ENCODE data around the gene ZNF211. TPM values are rescaled to one million over a fixed set of nuclear protein-coding genes. Genes with fewer than 3 reads are reported as not detected.
A peak's percentile ranks its signal among the peaks of the same experiment; 100 is the strongest.

ZNF211 gene
- 17.3 TPM for polyA plus RNA-seq (ENCODE audit: insufficient read length)

DNA sequence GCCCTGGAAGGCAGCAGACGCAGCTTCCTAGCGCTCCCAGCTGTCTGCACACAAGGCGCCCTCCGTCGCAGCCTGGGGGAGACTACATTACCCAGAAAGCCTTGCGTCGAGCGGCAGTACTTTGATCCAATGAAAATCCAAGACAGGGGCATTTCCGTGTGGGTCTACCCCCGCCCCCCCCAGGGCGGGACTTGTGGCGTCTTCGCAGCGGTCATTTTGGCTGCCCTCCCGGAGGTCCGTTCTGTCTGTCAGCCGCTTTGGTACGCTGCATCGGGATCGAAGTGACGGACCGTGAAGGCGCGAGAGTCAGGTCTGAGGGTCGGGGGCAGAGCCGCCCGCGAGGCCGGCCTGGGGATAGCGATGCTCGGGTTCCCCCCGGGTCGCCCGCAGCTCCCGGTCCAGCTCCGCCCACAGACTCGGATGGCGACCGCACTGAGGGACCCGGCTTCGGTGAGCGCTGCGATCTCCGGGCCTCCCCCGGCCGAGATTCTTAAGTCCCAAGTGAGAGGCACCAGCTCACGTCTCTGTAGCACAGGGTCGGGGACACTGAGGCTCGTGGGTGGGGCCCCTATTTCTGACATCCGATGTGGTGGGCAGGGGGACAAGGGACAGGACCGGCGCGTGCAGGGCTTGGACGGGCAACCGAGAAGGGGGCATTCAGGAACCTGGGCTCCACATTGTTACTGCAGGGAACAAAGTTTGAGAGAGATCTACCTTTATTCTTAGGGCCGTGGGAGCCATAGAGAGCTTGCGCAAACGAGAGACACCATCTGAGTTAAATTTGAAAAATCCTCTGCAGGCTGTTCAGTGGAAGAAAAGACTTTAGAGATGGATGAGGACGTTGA is at the start of gene ZNF211:
ZNF211 (plus strand) TSS at position 182 of the 845 bp plus-strand sequence; CDS start at position 361, 179 bp downstream.
- peak; percentile 93 for DNase-seq (ENCODE audit: low read depth)

DNA sequence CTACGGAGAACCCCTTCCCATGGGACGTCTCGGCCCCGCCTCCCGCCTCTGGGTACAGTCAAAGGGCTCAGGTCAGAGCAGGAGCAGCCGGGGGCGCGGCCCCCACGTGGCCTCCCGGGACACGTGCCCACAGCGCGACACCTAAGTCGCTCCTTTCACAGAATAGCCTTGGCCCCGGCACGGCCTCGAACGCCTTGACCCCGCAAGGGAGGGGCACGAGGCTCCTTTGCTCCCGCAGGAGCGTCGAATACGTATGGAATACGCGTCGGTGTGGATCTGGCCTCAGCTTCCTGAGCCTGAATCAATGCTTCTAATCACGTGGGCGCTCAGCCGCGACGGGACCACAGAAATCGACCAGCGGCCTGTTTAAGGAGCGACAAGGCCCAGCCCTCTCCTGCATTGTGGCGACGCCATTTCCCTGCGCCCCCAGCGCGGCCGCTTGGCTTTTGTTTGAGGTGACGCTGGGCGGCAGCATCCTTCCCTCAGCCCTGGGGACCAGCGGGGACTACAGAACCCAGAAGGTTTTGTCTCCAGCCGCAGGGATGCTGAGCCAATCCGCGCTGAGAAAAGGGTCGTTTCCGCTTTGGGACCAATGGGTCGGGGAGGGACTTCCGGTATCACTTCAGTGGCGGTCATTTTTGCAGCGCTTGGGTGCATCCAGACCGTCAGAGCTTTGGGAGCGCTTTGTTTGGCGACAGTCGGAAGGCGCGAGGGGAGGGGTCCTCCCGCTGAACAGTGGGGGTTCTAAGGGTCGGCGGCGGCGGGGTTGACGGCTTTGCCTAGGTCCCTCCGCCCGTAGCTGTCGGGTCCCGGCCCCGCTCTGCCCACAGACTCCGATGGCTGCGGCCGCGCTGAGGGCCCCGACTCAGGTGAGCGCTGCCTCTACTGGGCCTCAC is 49.2 kb upstream of the ZNF211 start, which contains the start of gene ZIK1:
ZIK1 (plus strand) TSS at position 625 of the 896 bp plus-strand sequence; CDS start at position 837, 212 bp downstream.
- peak; percentile 88 for DNase-seq (ENCODE audit: low read depth)

DNA sequence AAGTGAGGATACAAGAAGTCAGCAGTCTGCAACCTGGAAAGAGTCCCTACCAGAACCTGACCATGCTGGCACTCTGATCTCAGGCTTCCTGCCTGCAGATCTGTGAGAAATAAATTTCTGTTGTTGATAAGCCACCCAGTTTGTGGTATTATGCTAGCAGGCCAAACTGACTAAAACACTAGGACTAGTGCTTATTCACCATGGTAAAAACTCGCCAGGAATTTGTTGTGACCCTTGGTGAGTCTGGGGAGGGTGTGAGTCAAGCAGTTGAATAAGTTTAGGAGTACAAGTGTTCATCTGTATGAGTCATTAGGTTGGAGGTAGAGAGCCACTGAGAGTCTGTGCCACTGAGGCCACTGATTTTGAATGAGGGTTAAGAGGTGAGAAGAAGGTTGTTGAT is 45.4 kb upstream of the ZNF211 start:
- DNase-seq (ENCODE audit: low read depth), result no peak

- no peak for DNase-seq (ENCODE audit: low read depth)
Measured at GRCh38 chr19:57599377-57599760, 33.6 kb upstream of the ZNF211 start.

- peak; percentile 93 for DNase-seq (ENCODE audit: low read depth)
Measured at GRCh38 chr19:57599761-57600383, 33.1 kb upstream of the ZNF211 start, which contains the start of gene ZNF530. Gene ZNF530, plus strand, starts transcription at chr19:57599885. Its CDS starts 4,461 bp downstream, at chr19:57604346.

DNA sequence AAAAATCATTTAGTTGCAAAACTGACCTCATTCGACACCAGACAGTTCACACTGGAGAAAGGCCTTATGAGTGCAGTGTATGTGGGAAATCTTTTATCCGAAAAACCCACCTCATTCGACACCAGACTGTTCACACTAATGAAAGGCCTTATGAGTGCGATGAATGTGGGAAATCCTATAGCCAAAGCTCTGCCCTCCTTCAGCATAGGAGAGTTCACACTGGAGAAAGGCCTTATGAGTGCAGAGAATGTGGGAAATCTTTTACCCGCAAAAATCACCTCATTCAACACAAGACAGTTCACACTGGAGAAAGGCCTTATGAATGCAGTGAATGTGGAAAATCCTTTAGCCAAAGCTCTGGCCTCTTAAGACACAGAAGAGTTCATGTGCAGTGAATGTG is 26.0 kb upstream of the ZNF211 start:
- no peak for DNase-seq (ENCODE audit: low read depth)

- no peak for DNase-seq (ENCODE audit: low read depth)
Measured at GRCh38 chr19:57611113-57611512, 21.9 kb upstream of the ZNF211 start.

GRCh38 chr19:57613941-57614743 is 18.8 kb upstream of the ZNF211 start, which contains the start of gene ZNF134:
Gene ZNF134, plus strand, starts transcription at chr19:57614242. Its CDS starts 5,227 bp downstream, at chr19:57619469.
- peak; percentile 83 for DNase-seq (ENCODE audit: low read depth)

- no peak for DNase-seq (ENCODE audit: low read depth)
Measured at GRCh38 chr19:57615346-57615745, 17.6 kb upstream of the ZNF211 start.

DNA sequence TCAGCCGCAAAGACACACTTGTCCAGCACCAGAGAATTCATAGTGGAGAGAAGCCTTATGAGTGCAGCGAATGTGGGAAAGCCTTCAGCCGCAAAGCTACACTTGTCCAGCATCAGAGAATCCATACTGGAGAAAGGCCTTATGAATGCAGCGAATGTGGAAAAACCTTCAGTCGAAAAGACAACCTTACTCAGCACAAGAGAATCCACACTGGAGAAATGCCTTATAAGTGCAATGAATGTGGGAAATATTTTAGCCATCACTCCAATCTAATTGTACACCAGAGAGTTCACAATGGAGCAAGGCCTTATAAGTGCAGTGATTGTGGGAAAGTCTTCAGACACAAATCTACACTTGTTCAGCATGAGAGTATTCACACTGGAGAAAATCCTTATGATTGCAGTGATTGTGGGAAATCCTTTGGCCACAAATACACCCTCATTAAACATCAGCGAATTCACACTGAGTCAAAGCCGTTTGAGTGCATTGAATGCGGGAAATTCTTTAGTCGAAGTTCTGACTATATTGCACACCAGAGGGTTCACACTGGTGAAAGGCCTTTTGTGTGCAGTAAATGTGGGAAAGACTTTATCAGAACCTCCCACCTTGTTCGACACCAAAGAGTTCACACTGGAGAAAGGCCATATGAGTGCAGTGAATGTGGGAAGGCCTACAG is 12.2 kb upstream of the ZNF211 start:
- DNase-seq (ENCODE audit: low read depth), result no peak

- no peak for DNase-seq (ENCODE audit: low read depth)
Measured at GRCh38 chr19:57623091-57623490, 9.9 kb upstream of the ZNF211 start.

GRCh38 chr19:57633832-57634131 is 814 bp downstream of the ZNF211 start:
- no peak for DNase-seq (ENCODE audit: low read depth)

DNA sequence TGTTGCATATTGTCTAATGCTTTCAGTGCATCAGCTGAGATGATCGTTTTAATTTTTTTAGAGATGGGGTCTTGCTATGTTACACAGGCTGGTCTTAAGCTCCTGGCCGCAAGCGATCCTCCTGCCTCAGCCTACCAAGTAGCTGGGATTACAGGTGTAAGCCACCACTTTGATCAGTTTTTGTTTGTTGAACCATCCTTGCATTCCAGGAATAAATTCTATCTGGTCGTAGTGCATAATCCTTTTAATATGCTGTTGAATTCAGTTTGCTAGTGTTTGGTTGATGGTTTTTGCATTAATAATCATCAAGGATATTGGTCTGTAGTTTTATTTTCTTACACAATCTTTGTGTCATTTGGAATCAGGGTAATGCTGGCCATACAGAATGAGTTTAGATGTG is 4.4 kb downstream of the ZNF211 start:
- no peak for DNase-seq (ENCODE audit: low read depth)

DNA sequence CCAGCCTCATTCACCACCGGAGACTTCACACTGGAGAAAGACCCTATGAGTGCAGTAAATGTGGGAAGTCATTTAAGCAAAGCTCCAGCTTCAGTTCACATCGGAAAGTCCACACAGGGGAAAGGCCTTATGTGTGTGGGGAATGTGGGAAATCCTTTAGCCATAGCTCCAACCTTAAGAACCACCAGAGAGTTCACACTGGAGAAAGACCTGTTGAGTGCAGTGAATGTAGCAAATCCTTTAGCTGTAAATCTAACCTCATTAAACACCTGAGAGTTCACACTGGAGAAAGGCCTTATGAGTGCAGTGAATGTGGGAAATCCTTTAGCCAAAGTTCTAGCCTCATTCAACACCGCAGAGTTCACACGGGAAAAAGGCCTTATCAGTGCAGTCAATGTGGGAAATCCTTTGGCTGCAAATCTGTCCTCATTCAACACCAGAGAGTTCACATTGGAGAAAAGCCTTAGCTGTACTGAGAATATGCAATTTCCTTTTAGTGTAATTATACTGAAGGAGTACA is 8.8 kb downstream of the ZNF211 start:
- no peak for DNase-seq (ENCODE audit: low read depth)

DNA sequence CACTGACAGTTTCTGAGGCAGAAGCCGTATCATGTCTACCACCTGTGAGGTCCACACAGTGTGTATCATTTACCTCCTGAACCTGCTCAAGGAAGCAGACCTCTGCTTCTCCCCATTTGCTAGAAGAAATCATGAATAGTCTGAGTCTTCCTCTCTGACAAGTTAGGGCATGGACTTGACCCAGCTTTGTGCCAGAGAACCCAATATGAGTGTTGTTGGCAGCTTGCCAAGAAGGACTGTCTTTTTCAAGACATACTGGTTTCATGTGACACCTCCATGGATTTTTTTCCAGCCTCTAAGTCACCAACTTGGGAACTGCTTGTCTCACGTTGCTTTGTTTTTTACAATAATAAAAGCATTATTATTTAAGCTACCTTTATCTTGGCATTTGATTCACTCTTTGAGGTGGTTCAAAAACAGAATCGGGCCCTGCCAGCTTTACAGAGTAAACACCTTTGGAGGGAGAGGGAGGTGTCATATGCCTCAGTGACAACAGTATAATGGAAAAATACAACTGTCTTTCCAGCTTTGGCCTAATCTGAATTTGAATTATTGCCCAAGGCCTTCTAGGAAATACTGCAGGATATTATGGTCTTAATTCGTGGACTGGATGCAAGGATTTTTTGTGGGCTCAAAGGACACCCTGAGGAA is 9.6 kb downstream of the ZNF211 start:
- no peak for DNase-seq (ENCODE audit: low read depth)

- no peak for DNase-seq (ENCODE audit: low read depth)
Measured at GRCh38 chr19:57643734-57644133, 10.8 kb downstream of the ZNF211 start.

DNA sequence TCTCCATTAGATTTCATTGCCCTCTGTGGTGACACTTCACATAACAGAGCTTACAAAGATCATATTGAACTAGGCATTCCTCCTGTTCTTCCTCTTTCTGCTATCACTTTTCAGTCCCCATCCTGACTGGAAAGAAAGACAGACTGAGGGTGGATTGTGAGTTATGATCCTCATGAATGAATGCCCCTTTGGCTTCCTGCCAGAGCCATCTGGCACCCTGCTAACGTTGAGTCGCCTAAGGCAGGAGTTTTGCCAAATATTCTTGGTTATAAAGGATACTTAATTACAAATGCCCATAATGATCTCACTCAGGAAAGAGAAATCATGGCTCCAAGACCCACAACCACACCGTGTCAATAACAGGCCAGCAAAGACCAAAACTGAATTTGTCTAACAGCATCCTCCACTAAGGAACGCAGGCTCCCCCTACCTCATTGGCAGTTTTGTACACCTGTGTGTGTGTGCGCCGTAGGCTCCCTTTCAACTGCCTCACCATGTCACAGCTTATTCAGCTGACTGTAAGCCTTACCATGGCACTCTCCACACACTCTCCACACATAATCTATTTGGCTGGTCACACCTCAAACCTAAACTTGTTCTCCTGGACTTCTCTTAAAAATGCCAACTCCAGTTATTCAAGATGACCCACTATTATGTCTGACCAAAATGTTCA is 15.5 kb downstream of the ZNF211 start:
- DNase-seq (ENCODE audit: low read depth), result no peak

- no peak for DNase-seq (ENCODE audit: low read depth)
Measured at GRCh38 chr19:57651654-57651996, 18.7 kb downstream of the ZNF211 start.

DNA sequence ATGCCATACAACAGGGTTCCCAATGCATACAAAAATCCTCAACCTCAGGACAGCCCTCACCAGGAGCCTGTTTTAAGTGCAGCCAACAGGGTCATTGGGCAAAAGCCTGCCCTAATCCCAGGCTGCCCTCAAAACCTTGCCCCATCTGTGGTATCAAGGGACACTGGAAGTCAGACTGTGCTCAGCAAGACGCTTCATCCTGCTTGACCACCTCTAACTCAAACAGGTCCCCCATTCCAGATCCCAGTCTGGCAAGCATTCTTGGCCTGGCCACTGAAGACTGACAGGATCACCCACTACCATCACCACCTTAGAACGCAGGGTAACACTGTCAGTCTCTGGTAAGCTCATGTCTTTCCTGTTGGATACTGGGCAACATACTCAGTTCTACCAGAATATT is 20.7 kb downstream of the ZNF211 start:
- no peak for DNase-seq (ENCODE audit: low read depth)

Measured in forelimb muscle (tissue), 1 donor.